Measurements from ENCODE around the gene ACVR2A. TPM values are rescaled to one million over a fixed set of nuclear protein-coding genes. Genes with fewer than 3 reads are reported as not detected.

The ACVR2A gene
- total and polyA plus RNA-seq, 9 of the 15 experiments (the other 6 are each of a cell fraction or from before 2014, with no cell fraction given) = 1.2 to 3.9 (median 2.4) TPM

- no peak for TF ChIP-seq HOMEZ (CRISPR knock-in tag; IDR thresholded peaks at IDR 0.05)
- TF ChIP-seq RERE (CRISPR knock-in tag; IDR thresholded peaks at IDR 0.05; ENCODE audit: borderline replicate concordance) = no peak
- no peak for TF ChIP-seq VEZF1 (CRISPR knock-in tag; IDR thresholded peaks at IDR 0.05)
- no peak for TF ChIP-seq JUN (IDR thresholded peaks at IDR 0.05; ENCODE audit: borderline replicate concordance, low read depth, low read length)
- no peak for TF ChIP-seq JUN (CRISPR knock-in tag; IDR thresholded peaks at IDR 0.05; ENCODE audit: borderline replicate concordance)
- no peak for TF ChIP-seq E2F3 (CRISPR knock-in tag; IDR thresholded peaks at IDR 0.05)
- TF ChIP-seq C11orf30 (IDR thresholded peaks at IDR 0.05; ENCODE audit: low read depth) = no peak
- no peak for TF ChIP-seq SIRT6 (IDR thresholded peaks at IDR 0.05; ENCODE audit: low read depth, low read length)
- no peak for TF ChIP-seq EHMT2 (IDR thresholded peaks at IDR 0.05)
- no peak for TF ChIP-seq POLR2A (conservative IDR thresholded peaks at IDR 0.05)
These were observed 11.1 kb downstream of the ACVR2A start (continued) for GRCh38 chr2:147855977-147856376.
